ENCODE results near the gene SLC25A28.

SLC25A28 gene

GRCh38 chr10:99621454-99622251 lies 1.4 kb upstream of the SLC25A28 start:
- Histone ChIP-seq H3K27me3 (ENCODE audit: control insufficient read depth, insufficient read depth, low read length) (peaks cover 9% of the 10 kb centered on the region), H3K4me1 (ENCODE audit: control insufficient read depth, insufficient read depth, low read length) (peaks cover 10% of the 10 kb centered on the region), H3K4me3 (ENCODE audit: low read depth, low read length) (peak overlapping the region; percentile 82), H3K9ac (ENCODE audit: low read depth, low read length) (peak overlapping the region; percentile 86), H3K9me3 (ENCODE audit: control insufficient read depth, insufficient read depth, low read length) (no peaks in the 10 kb centered on the region), H3K36me3 (ENCODE audit: control insufficient read depth, insufficient read depth, low read length) (no peaks in the 10 kb centered on the region)

GRCh38 chr10:99620711-99621453 lies 643 bp upstream of the SLC25A28 start:
- Histone ChIP-seq H3K36me3 (ENCODE audit: control insufficient read depth, insufficient read depth, low read length) (no peaks in the 10 kb centered on the region), H3K9me3 (ENCODE audit: control insufficient read depth, insufficient read depth, low read length) (no peaks in the 10 kb centered on the region), H3K27me3 (ENCODE audit: control insufficient read depth, insufficient read depth, low read length) (peaks cover 9% of the 10 kb centered on the region), H3K4me3 (ENCODE audit: low read depth, low read length) (peak overlapping the region; percentile 82), H3K4me1 (ENCODE audit: control insufficient read depth, insufficient read depth, low read length) (peaks cover 10% of the 10 kb centered on the region), H3K9ac (ENCODE audit: low read depth, low read length) (peak overlapping the region; percentile 86)

GRCh38 chr10:99619090-99619800 lies 994 bp downstream of the SLC25A28 start:
- Histone ChIP-seq H3K9ac (ENCODE audit: low read depth, low read length) (peak overlapping the region; percentile 14), H3K4me1 (ENCODE audit: control insufficient read depth, insufficient read depth, low read length) (peaks cover 10% of the 10 kb centered on the region), H3K4me3 (ENCODE audit: low read depth, low read length) (peak overlapping the region; percentile 66), H3K36me3 (ENCODE audit: control insufficient read depth, insufficient read depth, low read length) (no peaks in the 10 kb centered on the region), H3K9me3 (ENCODE audit: control insufficient read depth, insufficient read depth, low read length) (no peaks in the 10 kb centered on the region), H3K27me3 (ENCODE audit: control insufficient read depth, insufficient read depth, low read length) (peaks cover 9% of the 10 kb centered on the region)

- H3K4me3 ChIP-seq (ENCODE audit: low read depth, low read length) = no peak overlapping the region
- H3K9me3 ChIP-seq (ENCODE audit: control insufficient read depth, insufficient read depth, low read length) = no peaks in the 10 kb centered on the region
- H3K27me3 ChIP-seq (ENCODE audit: control insufficient read depth, insufficient read depth, low read length) = peaks cover 2% of the 10 kb centered on the region
- H3K36me3 ChIP-seq (ENCODE audit: control insufficient read depth, insufficient read depth, low read length) = no peaks in the 10 kb centered on the region
- no peak overlapping the region for H3K9ac ChIP-seq (ENCODE audit: low read depth, low read length)
- H3K4me1 ChIP-seq (ENCODE audit: control insufficient read depth, insufficient read depth, low read length) = peaks cover 10% of the 10 kb centered on the region
Observed at GRCh38 chr10:99617696-99618095, 2.5 kb downstream of the SLC25A28 start.

GRCh38 chr10:99615426-99615825 lies 4.8 kb downstream of the SLC25A28 start:
- Histone ChIP-seq H3K36me3 (ENCODE audit: control insufficient read depth, insufficient read depth, low read length) (no peaks in the 10 kb centered on the region), H3K9ac (ENCODE audit: low read depth, low read length) (no peak overlapping the region)

GRCh38 chr10:99612167-99612831 lies 7.9 kb downstream of the SLC25A28 start:
- no peaks in the 10 kb centered on the region for H3K36me3 ChIP-seq (ENCODE audit: control insufficient read depth, insufficient read depth, low read length)
- peaks cover 2% of the 10 kb centered on the region for H3K4me1 ChIP-seq (ENCODE audit: control insufficient read depth, insufficient read depth, low read length)
- H3K4me3 ChIP-seq (ENCODE audit: low read depth, low read length) = no peak overlapping the region
- no peak overlapping the region for H3K9ac ChIP-seq (ENCODE audit: low read depth, low read length)
- H3K9me3 ChIP-seq (ENCODE audit: control insufficient read depth, insufficient read depth, low read length) = no peaks in the 10 kb centered on the region
- no peaks in the 10 kb centered on the region for H3K27me3 ChIP-seq (ENCODE audit: control insufficient read depth, insufficient read depth, low read length)

More at GRCh38 chr10:99615426-99615825, 4.8 kb downstream of the SLC25A28 start:
- Histone ChIP-seq H3K27me3 (ENCODE audit: control insufficient read depth, insufficient read depth, low read length) (no peaks in the 10 kb centered on the region), H3K9me3 (ENCODE audit: control insufficient read depth, insufficient read depth, low read length) (no peaks in the 10 kb centered on the region), H3K4me1 (ENCODE audit: control insufficient read depth, insufficient read depth, low read length) (peaks cover 12% of the 10 kb centered on the region), H3K4me3 (ENCODE audit: low read depth, low read length) (no peak overlapping the region)

- Histone ChIP-seq H3K9me3 (ENCODE audit: control insufficient read depth, insufficient read depth, low read length) (no peaks in the 10 kb centered on the region), H3K4me1 (ENCODE audit: control insufficient read depth, insufficient read depth, low read length) (peaks cover 2% of the 10 kb centered on the region), H3K4me3 (ENCODE audit: low read depth, low read length) (no peak overlapping the region), H3K9ac (ENCODE audit: low read depth, low read length) (no peak overlapping the region), H3K36me3 (ENCODE audit: control insufficient read depth, insufficient read depth, low read length) (no peaks in the 10 kb centered on the region), H3K27me3 (ENCODE audit: control insufficient read depth, insufficient read depth, low read length) (no peaks in the 10 kb centered on the region)
Observed at GRCh38 chr10:99611326-99611725, 8.9 kb downstream of the SLC25A28 start.

- Histone ChIP-seq H3K4me1 (ENCODE audit: control insufficient read depth, insufficient read depth, low read length) (peaks cover 2% of the 10 kb centered on the region), H3K9me3 (ENCODE audit: control insufficient read depth, insufficient read depth, low read length) (no peaks in the 10 kb centered on the region), H3K4me3 (ENCODE audit: low read depth, low read length) (no peak overlapping the region), H3K36me3 (ENCODE audit: control insufficient read depth, insufficient read depth, low read length) (no peaks in the 10 kb centered on the region), H3K9ac (ENCODE audit: low read depth, low read length) (no peak overlapping the region), H3K27me3 (ENCODE audit: control insufficient read depth, insufficient read depth, low read length) (no peaks in the 10 kb centered on the region)
Observed at GRCh38 chr10:99610221-99610620, 10.0 kb downstream of the SLC25A28 start.

- H3K4me1 ChIP-seq (ENCODE audit: control insufficient read depth, insufficient read depth, low read length) = peaks cover 2% of the 10 kb centered on the region
- no peak overlapping the region for H3K4me3 ChIP-seq (ENCODE audit: low read depth, low read length)
- no peak overlapping the region for H3K9ac ChIP-seq (ENCODE audit: low read depth, low read length)
- no peaks in the 10 kb centered on the region for H3K27me3 ChIP-seq (ENCODE audit: control insufficient read depth, insufficient read depth, low read length)
- no peaks in the 10 kb centered on the region for H3K36me3 ChIP-seq (ENCODE audit: control insufficient read depth, insufficient read depth, low read length)
- no peaks in the 10 kb centered on the region for H3K9me3 ChIP-seq (ENCODE audit: control insufficient read depth, insufficient read depth, low read length)
Observed at GRCh38 chr10:99609186-99609585, 11.1 kb downstream of the SLC25A28 start.

- Histone ChIP-seq H3K27me3 (ENCODE audit: control insufficient read depth, insufficient read depth, low read length) (no peaks in the 10 kb centered on the region), H3K36me3 (ENCODE audit: control insufficient read depth, insufficient read depth, low read length) (no peaks in the 10 kb centered on the region), H3K4me3 (ENCODE audit: low read depth, low read length) (no peak overlapping the region), H3K4me1 (ENCODE audit: control insufficient read depth, insufficient read depth, low read length) (no peaks in the 10 kb centered on the region), H3K9me3 (ENCODE audit: control insufficient read depth, insufficient read depth, low read length) (no peaks in the 10 kb centered on the region), H3K9ac (ENCODE audit: low read depth, low read length) (no peak overlapping the region)
Observed at GRCh38 chr10:99605351-99605750, 14.9 kb downstream of the SLC25A28 start.

GRCh38 chr10:99604862-99605261 lies 15.4 kb downstream of the SLC25A28 start:
- H3K4me1 ChIP-seq (ENCODE audit: control insufficient read depth, insufficient read depth, low read length) = no peaks in the 10 kb centered on the region
- H3K9me3 ChIP-seq (ENCODE audit: control insufficient read depth, insufficient read depth, low read length) = no peaks in the 10 kb centered on the region
- no peak overlapping the region for H3K4me3 ChIP-seq (ENCODE audit: low read depth, low read length)
- no peaks in the 10 kb centered on the region for H3K36me3 ChIP-seq (ENCODE audit: control insufficient read depth, insufficient read depth, low read length)
- H3K27me3 ChIP-seq (ENCODE audit: control insufficient read depth, insufficient read depth, low read length) = no peaks in the 10 kb centered on the region
- no peak overlapping the region for H3K9ac ChIP-seq (ENCODE audit: low read depth, low read length)

Data from iPS-15b (cell line).